Neural cell (in vitro differentiated cells): ENCODE data around the gene UBALD1. TPM values are rescaled to one million over a fixed set of nuclear protein-coding genes. Genes with fewer than 3 reads are reported as not detected.

ENCODE experiments used
- H2AFZ ChIP-seq: fragments of 200-600, 300-800 bp; sonication (generic), shearing (Covaris generic); 2 replicates; pipeline ENCODE4 v1.6.0; 2014; ENCODE audit warnings: low read depth, mild to moderate bottlenecking, antibody characterized with exemption, low read length, moderate library complexity
- H3F3A ChIP-seq: fragments of 200-600 bp; shearing (Covaris generic); 2 replicates; pipeline ENCODE4 v1.6.1; 2016; ENCODE audit warnings: mild to moderate bottlenecking, moderate library complexity, mixed read lengths, antibody characterized with exemption, low read length; ENCODE audit not compliant: insufficient read depth, poor library complexity, severe bottlenecking
- H3K27ac ChIP-seq: fragments of 200-600, 300-800 bp; sonication (generic), shearing (Covaris generic); 2 replicates; pipeline ENCODE4 v1.5.1; 2014; ENCODE audit warnings: mild to moderate bottlenecking, low read length, moderate library complexity
- H3K27me3 ChIP-seq: fragments of 300-800, 200-600 bp; sonication (generic), shearing (Covaris generic); 2 replicates; pipeline ENCODE4 v1.6.0; 2014; ENCODE audit warnings: mild to moderate bottlenecking, low read depth, low read length, moderate library complexity; ENCODE audit not compliant: insufficient read depth
- H3K36me3 ChIP-seq: fragments of 300-800, 200-600 bp; sonication (generic), shearing (Covaris generic); 2 replicates; pipeline ENCODE4 v1.5.1; 2014; ENCODE audit warnings: mild to moderate bottlenecking, antibody characterized with exemption, low read length, moderate library complexity; ENCODE audit not compliant: insufficient read depth
- H3K4me2 ChIP-seq: fragments of 300-800, 200-600 bp; sonication (generic), shearing (Covaris generic); 2 replicates; pipeline ENCODE4 v1.6.0; 2014; ENCODE audit warnings: mild to moderate bottlenecking, low read length
- H3K4me3 ChIP-seq: fragments of 300-800, 200-600 bp; sonication (generic), shearing (Covaris generic); 2 replicates; pipeline ENCODE4 v1.5.1; 2014; ENCODE audit warnings: mild to moderate bottlenecking, low read length, moderate library complexity
- H3K79me2 ChIP-seq: fragments of 200-600 bp; shearing (Covaris generic); replicated peaks from 2 replicates; pipeline ENCODE4 v1.6.0; 2014; ENCODE audit warnings: mild to moderate bottlenecking, low read length, moderate library complexity; ENCODE audit not compliant: insufficient read depth
- H3K9ac ChIP-seq: fragments of 300-800, 200-600 bp; sonication (generic), shearing (Covaris generic); 2 replicates; pipeline ENCODE4 v1.6.1; 2016; ENCODE audit warnings: mild to moderate bottlenecking, low read length, mixed read lengths
- H3K9me2 ChIP-seq: fragments of 200-600 bp; shearing (Covaris generic); 2 replicates; pipeline ENCODE4 v1.6.1; 2016; ENCODE audit warnings: mild to moderate bottlenecking, low read length, mixed read lengths; ENCODE audit not compliant: insufficient read depth
- H3K9me3 ChIP-seq: fragments of 200-600, 300-800 bp; sonication (generic), shearing (Covaris generic); 2 replicates; pipeline ENCODE4 v1.6.1; 2016; ENCODE audit warnings: mild to moderate bottlenecking, mixed run types, low read length, moderate library complexity, mixed read lengths
- H4K20me1 ChIP-seq: fragments of 200-600 bp; shearing (Covaris generic); 2 replicates; pipeline ENCODE4 v1.6.1; 2016; ENCODE audit warnings: mild to moderate bottlenecking, mixed run types; ENCODE audit not compliant: insufficient read depth
- EP300 ChIP-seq: fragments of 450-650 bp; conservative IDR thresholded peaks from 2 replicates; pipeline ENCODE4 v1.6.1; 2014; ENCODE audit warnings: antibody characterized with exemption, mild to moderate bottlenecking, moderate library complexity; ENCODE audit not compliant: poor library complexity, severe bottlenecking
- EZH2 ChIP-seq: fragments of 200-600, 300-800 bp; shearing (Covaris generic), sonication (generic); IDR thresholded peaks from 2 replicates; pipeline ENCODE4 v1.6.1; 2014; ENCODE audit warnings: antibody characterized with exemption, low read length, borderline replicate concordance, mild to moderate bottlenecking; ENCODE audit not compliant: insufficient read depth, poor library complexity, severe bottlenecking
- MXI1 ChIP-seq: fragments of 450-650 bp; conservative IDR thresholded peaks from 2 replicates; pipeline ENCODE4 v1.6.1; 2014; ENCODE audit warnings: antibody characterized with exemption, mild to moderate bottlenecking; ENCODE audit not compliant: poor library complexity, severe bottlenecking
- POLR2AphosphoS5 ChIP-seq: IDR thresholded peaks from 2 replicates; pipeline ENCODE4 v1.6.1; 2012
- RAD21 ChIP-seq: fragments of 450-650 bp; conservative IDR thresholded peaks from 2 replicates; pipeline ENCODE4 v1.6.1; 2014; ENCODE audit warnings: antibody characterized with exemption, mild to moderate bottlenecking, moderate library complexity
- REST ChIP-seq: IDR thresholded peaks from 2 replicates; pipeline ENCODE4 v1.6.1; 2012; ENCODE audit warnings: borderline replicate concordance
- SMC3 ChIP-seq: fragments of 450-650 bp; conservative IDR thresholded peaks from 2 replicates; pipeline ENCODE4 v1.6.1; 2014; ENCODE audit warnings: antibody characterized with exemption, mild to moderate bottlenecking, moderate library complexity; ENCODE audit not compliant: poor library complexity
- TAF1 ChIP-seq: IDR thresholded peaks from 2 replicates; pipeline ENCODE4 v1.6.1; 2012; ENCODE audit warnings: low read depth
- polyA plus RNA-seq: library from polyadenylated mRNA; depleted of rRNA; stranded (reverse); fragments of >200 nt; gene quantifications from 2 replicates; pipeline ENCODE4 v1.2.3, GENCODE V29; 2014
- TF ChIP-seq, protein P1 (sequence below): fragments of 450-650 bp; IDR thresholded peaks from 2 replicates; pipeline ENCODE4 v1.5.1; 2014; ENCODE audit warnings: antibody characterized with exemption, mild to moderate bottlenecking, moderate library complexity; ENCODE audit not compliant: poor library complexity, severe bottlenecking

The UBALD1 gene
- polyA plus RNA-seq, 1 donor from 2014 or later, result 3.3 TPM

GRCh38 chr16:4655801-4656200 is 41.1 kb upstream of the UBALD1 start:
- TF ChIP-seq EZH2 (no peak), MXI1 (no peak), SMC3 (no peak), REST (no peak), TAF1 (no peak), POLR2AphosphoS5 (no peak), EP300 (no peak), RAD21 (no peak)
- TF ChIP-seq, protein P1, sequence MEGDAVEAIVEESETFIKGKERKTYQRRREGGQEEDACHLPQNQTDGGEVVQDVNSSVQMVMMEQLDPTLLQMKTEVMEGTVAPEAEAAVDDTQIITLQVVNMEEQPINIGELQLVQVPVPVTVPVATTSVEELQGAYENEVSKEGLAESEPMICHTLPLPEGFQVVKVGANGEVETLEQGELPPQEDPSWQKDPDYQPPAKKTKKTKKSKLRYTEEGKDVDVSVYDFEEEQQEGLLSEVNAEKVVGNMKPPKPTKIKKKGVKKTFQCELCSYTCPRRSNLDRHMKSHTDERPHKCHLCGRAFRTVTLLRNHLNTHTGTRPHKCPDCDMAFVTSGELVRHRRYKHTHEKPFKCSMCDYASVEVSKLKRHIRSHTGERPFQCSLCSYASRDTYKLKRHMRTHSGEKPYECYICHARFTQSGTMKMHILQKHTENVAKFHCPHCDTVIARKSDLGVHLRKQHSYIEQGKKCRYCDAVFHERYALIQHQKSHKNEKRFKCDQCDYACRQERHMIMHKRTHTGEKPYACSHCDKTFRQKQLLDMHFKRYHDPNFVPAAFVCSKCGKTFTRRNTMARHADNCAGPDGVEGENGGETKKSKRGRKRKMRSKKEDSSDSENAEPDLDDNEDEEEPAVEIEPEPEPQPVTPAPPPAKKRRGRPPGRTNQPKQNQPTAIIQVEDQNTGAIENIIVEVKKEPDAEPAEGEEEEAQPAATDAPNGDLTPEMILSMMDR, result no peak
- H3K36me3 ChIP-seq, result no peaks in the 10 kb centered on the region
- H3K79me2 ChIP-seq, result no peaks in the 10 kb centered on the region
- H3K4me3 ChIP-seq, result no peak overlapping the region
- H4K20me1 ChIP-seq, result no peaks in the 10 kb centered on the region
- no peaks in the 10 kb centered on the region for H3K9me2 ChIP-seq
- H3K9ac ChIP-seq, result no peak overlapping the region
- H3F3A ChIP-seq, result no peaks in the 10 kb centered on the region
- no peaks in the 10 kb centered on the region for H3K9me3 ChIP-seq
- H3K27ac ChIP-seq, result no peak overlapping the region
- H3K4me2 ChIP-seq, result no peak overlapping the region
- no peaks in the 10 kb centered on the region for H3K27me3 ChIP-seq
- H2AFZ ChIP-seq, result no peak overlapping the region

DNA sequence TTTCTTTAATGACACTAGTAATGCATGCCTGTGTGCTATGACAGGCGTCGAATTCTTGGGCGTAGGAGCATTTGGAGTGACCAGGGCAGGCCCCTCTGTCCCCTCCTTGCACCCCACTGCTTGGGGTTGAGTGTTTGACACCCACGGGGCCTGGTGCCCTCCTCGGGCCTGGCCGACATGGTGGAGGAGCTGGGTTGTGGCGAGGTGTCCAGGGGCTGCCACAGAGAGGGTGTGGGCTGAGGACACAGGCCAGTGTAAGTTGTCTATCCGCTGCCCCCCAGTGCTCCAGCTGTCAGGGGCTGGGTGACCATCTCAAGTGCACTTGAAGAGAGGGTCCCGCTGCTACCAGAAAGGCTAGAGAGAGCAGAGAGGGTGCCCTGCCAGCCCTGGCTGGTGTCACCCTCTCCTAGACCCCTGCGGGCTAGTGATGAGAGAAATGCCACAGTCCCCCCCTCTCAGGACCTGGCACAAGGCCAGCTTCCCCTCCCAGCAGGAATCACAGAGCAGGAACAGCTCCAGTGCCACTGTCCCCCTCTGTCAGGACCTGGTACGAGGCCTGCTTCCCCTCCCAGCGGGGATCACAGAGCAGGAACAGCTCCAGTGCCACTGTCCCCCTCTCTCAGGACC is 40.4 kb upstream of the UBALD1 start:
- Histone ChIP-seq H3K36me3 (no peaks in the 10 kb centered on the region), H3F3A (no peaks in the 10 kb centered on the region), H3K4me3 (no peak overlapping the region), H3K9ac (no peak overlapping the region), H2AFZ (no peak overlapping the region), H4K20me1 (no peaks in the 10 kb centered on the region), H3K4me2 (no peak overlapping the region), H3K27ac (no peak overlapping the region), H3K79me2 (no peaks in the 10 kb centered on the region), H3K27me3 (no peaks in the 10 kb centered on the region), H3K9me3 (no peaks in the 10 kb centered on the region), H3K9me2 (no peaks in the 10 kb centered on the region)
- TF ChIP-seq SMC3, result no peak
- no peak for TF ChIP-seq TAF1
- TF ChIP-seq REST, result no peak
- no peak for TF ChIP-seq EP300
- TF ChIP-seq, protein P1, result no peak
- no peak for TF ChIP-seq POLR2AphosphoS5
- no peak for TF ChIP-seq EZH2
- TF ChIP-seq MXI1, result no peak
- TF ChIP-seq RAD21, result no peak
